ENCODE results near the gene KCNAB1. TPM values are rescaled to one million over a fixed set of nuclear protein-coding genes. Genes with fewer than 3 reads are reported as not detected.

Gene KCNAB1
- total RNA-seq, 2 experiments from 2014 or later: not detected

DNA sequence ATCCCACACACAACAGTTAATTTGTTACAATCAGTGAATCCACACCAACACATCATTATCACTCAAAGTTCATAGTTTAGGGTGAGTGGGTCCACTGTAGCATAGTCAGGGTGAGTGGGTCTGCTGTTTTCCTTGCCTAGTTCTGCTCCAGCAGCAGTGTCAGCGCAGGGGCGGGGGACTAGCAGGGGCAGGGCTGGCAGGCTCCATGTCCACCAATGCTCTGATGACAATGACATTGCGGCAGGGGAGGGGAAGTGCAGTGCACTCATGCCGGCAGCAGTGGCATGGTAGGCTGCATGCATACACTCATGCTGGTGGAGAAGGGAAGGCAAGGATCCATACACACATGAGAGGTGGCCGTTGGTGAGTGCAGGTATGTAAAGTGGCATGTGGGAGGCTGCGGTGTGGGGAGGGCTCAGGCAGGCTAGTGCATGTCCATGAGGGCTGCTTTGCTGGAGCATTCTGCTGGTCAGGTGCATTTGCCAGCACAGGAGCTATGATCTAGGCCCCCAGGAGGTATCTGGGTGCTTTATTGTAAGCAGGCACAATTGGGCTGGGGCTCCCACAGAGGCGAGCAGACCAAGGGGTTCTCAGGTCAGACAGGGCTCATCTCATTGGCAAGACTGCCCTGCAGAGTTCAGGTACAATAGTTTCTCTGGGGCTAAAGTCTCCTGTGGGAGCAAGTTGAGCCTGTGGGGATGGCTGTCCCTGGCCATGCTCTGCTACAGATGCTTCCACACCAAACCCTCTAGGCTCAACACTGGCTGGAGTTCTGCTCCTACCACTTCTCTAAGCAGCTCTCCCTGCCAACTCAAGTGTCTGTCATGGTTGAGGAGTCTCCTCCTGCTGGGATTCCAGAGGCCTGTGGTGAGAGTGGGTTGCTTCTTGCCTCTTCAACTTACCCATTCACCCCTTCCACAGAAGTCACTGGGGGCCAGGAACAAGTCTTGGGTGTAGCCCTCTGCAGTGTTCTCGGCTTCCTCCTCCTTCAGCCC is 81.3 kb downstream of the KCNAB1 start:
- TF ChIP-seq, protein P1, sequence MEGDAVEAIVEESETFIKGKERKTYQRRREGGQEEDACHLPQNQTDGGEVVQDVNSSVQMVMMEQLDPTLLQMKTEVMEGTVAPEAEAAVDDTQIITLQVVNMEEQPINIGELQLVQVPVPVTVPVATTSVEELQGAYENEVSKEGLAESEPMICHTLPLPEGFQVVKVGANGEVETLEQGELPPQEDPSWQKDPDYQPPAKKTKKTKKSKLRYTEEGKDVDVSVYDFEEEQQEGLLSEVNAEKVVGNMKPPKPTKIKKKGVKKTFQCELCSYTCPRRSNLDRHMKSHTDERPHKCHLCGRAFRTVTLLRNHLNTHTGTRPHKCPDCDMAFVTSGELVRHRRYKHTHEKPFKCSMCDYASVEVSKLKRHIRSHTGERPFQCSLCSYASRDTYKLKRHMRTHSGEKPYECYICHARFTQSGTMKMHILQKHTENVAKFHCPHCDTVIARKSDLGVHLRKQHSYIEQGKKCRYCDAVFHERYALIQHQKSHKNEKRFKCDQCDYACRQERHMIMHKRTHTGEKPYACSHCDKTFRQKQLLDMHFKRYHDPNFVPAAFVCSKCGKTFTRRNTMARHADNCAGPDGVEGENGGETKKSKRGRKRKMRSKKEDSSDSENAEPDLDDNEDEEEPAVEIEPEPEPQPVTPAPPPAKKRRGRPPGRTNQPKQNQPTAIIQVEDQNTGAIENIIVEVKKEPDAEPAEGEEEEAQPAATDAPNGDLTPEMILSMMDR (conservative IDR thresholded peaks at IDR 0.05; ENCODE audit: low read length): no peak
- no peak for TF ChIP-seq EZH2phosphoT487 (IDR thresholded peaks at IDR 0.05; ENCODE audit: borderline replicate concordance, low read depth, low read length)
- Histone ChIP-seq H3K27ac (ENCODE audit: low read depth, low read length, poor library complexity, severe bottlenecking) (no peak overlapping the region), H3K9me3 (ENCODE audit: low read length) (no peaks in the 10 kb centered on the region), H3K4me3 (ENCODE audit: low read depth, low read length, poor library complexity, severe bottlenecking) (no peak overlapping the region), H3K4me1 (ENCODE audit: insufficient read depth, low read length, poor library complexity, severe bottlenecking) (no peaks in the 10 kb centered on the region), H4K20me1 (ENCODE audit: insufficient read depth, low read length) (no peaks in the 10 kb centered on the region), H3K9me2 (ENCODE audit: insufficient read depth, low read length) (no peaks in the 10 kb centered on the region), H3K4me2 (ENCODE audit: low read length) (no peak overlapping the region), H2AFZ (ENCODE audit: low read length) (no peak overlapping the region), H3K79me2 (ENCODE audit: insufficient read depth, low read depth, low read length) (no peaks in the 10 kb centered on the region), H3K36me3 (ENCODE audit: insufficient read depth, low read length) (no peaks in the 10 kb centered on the region)
- ChIA-PET POLR2A (no interaction called here), CTCF (ENCODE audit: unreplicated experiment) (no interaction called here)
- intact Hi-C loops (cut with micrococcal nuclease; ENCODE audit: unreplicated experiment): no loop called here
- no peak for DNase-seq (ENCODE audit: low spot score)
- no TSS peak for BruUV-seq (replicated peaks)

DNA sequence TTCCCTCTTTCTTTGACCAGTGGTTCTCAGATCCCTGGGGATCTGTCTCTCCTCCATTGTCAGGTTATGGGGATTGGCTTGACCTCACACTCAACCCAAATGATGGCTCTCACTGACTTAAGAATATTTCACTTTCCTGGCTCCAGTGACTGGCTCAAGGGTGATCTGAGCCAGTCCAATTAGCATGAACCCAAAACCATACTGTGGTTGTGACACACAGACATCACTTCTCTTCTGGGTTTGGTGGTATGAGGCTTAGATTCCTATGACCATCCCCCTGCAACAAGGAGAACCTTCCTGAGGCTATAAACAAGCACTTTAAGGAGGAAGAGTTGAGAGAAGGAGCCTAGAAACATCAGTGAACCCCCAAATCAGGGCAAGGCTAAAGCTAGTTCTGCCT is 85.8 kb downstream of the KCNAB1 start:
- no peaks in the 10 kb centered on the region for H3K4me1 ChIP-seq (ENCODE audit: insufficient read depth, low read length, poor library complexity, severe bottlenecking)
- H3K27ac ChIP-seq (ENCODE audit: low read depth, low read length, poor library complexity, severe bottlenecking): no peak overlapping the region
- POLR2A ChIA-PET: no interaction called here
- CTCF ChIA-PET (ENCODE audit: unreplicated experiment): no interaction called here
- no peak for TF ChIP-seq EZH2phosphoT487 (IDR thresholded peaks at IDR 0.05; ENCODE audit: borderline replicate concordance, low read depth, low read length)
- TF ChIP-seq, protein P1 (conservative IDR thresholded peaks at IDR 0.05; ENCODE audit: low read length): no peak
- no peak overlapping the region for H2AFZ ChIP-seq (ENCODE audit: low read length)
- H3K4me3 ChIP-seq (ENCODE audit: low read depth, low read length, poor library complexity, severe bottlenecking): no peak overlapping the region
- H3K36me3 ChIP-seq (ENCODE audit: insufficient read depth, low read length): no peaks in the 10 kb centered on the region
- H4K20me1 ChIP-seq (ENCODE audit: insufficient read depth, low read length): no peaks in the 10 kb centered on the region
- intact Hi-C loops (cut with micrococcal nuclease; ENCODE audit: unreplicated experiment): no loop called here
- H3K79me2 ChIP-seq (ENCODE audit: insufficient read depth, low read depth, low read length): no peaks in the 10 kb centered on the region
- no peak overlapping the region for H3K4me2 ChIP-seq (ENCODE audit: low read length)
- BruUV-seq (replicated peaks): no TSS peak
- H3K9me2 ChIP-seq (ENCODE audit: insufficient read depth, low read length): no peaks in the 10 kb centered on the region
- H3K9me3 ChIP-seq (ENCODE audit: low read length): no peaks in the 10 kb centered on the region
- DNase-seq (ENCODE audit: low spot score): no peak

Data from OCI-LY7 (cell line).